Lower leg skin (tissue), 4 donors: ENCODE results near the gene TTC13. TPM values are rescaled to one million over a fixed set of nuclear protein-coding genes. Genes with fewer than 3 reads are reported as not detected.

Experiments used
- DNase-seq, 2 donors: peaks; one replicate each; pipeline ENCODE4 v3.0.0-alpha.2; 2019; ENCODE audit warnings: low spot score in 2 of 2
- H3K4me3 ChIP-seq: fragments of 200-600 bp; sonication (generic); 2 replicates; pipeline ENCODE4 v1.5.1; 2017; ENCODE audit warnings: mild to moderate bottlenecking, low read depth; ENCODE audit not compliant: poor library complexity, severe bottlenecking
- POLR2A ChIP-seq, 2 donors: fragments of 450-650 bp; IDR thresholded peaks; one replicate each; pipeline ENCODE4 v1.6.1; 2016 to 2017; ENCODE audit warnings: antibody characterized with exemption in 2 of 2, mild to moderate bottlenecking in 1 of 2, moderate library complexity in 1 of 2
- WGBS, 2 donors: methylation state at CpG; one replicate each; pipeline ENCODE4 v1.1.5; 2018; 5-methylcytosine and 5-hydroxymethylcytosine counted together
- intact Hi-C: fragments of 100-400 bp; cut with DNase I; formaldehyde crosslinking; loops from one replicate; pipeline ENCODE4 v1.15.0; 2023; ENCODE audit warnings: low total_unique reads
- total RNA-seq, 4 donors: library from RNA; depleted of rRNA; stranded (reverse); fragments of >200 nt; gene quantifications; one replicate each; pipeline ENCODE4 v1.1.0, GENCODE V29; 2016
- TF ChIP-seq, protein P1 (sequence below), 3 donors: fragments of 450-650 bp; IDR thresholded peaks; one replicate each; pipeline ENCODE4 v1.5.1; 2016; ENCODE audit warnings: antibody characterized with exemption in 3 of 3, mild to moderate bottlenecking in 3 of 3, moderate library complexity in 2 of 3

The TTC13 gene
- total RNA-seq, 4 donors from 2014 or later: 6.6 to 34.7 (median 24.7) TPM

DNA sequence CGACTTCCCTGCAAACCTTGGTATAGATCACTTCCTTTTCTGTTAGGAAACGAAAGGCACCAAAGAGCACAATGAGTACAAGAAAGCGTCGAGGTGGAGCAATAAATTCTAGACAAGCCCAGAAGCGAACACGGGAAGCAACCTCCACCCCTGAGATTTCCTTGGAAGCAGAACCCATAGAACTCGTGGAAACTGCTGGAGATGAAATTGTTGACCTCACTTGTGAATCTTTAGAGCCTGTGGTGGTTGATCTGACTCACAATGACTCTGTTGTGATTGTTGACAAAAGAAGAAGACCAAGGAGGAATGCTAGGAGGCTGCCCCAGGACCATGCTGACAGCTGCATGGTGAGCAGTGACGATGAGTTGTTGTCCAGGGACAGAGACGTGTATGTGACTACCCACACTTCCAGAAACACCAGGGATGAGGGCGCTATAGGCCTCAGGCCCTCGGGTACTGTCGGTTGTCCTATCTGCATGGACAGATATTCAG, 42.9 kb upstream of the TTC13 start:
- intact Hi-C loops: no loop called here
- no peak for TF ChIP-seq POLR2A (IDR thresholded peaks at IDR 0.05)
- TF ChIP-seq, protein P1, sequence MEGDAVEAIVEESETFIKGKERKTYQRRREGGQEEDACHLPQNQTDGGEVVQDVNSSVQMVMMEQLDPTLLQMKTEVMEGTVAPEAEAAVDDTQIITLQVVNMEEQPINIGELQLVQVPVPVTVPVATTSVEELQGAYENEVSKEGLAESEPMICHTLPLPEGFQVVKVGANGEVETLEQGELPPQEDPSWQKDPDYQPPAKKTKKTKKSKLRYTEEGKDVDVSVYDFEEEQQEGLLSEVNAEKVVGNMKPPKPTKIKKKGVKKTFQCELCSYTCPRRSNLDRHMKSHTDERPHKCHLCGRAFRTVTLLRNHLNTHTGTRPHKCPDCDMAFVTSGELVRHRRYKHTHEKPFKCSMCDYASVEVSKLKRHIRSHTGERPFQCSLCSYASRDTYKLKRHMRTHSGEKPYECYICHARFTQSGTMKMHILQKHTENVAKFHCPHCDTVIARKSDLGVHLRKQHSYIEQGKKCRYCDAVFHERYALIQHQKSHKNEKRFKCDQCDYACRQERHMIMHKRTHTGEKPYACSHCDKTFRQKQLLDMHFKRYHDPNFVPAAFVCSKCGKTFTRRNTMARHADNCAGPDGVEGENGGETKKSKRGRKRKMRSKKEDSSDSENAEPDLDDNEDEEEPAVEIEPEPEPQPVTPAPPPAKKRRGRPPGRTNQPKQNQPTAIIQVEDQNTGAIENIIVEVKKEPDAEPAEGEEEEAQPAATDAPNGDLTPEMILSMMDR (IDR thresholded peaks at IDR 0.05): no peak
- WGBS, 2 donors: 82 to 86% methylated on average over 12 of the region's 12 CpGs
- H3K4me3 ChIP-seq: no peak overlapping the region
- peak in 1 of 2 donors; percentile 53 for DNase-seq

GRCh38 chr1:231020816-231021215, 42.2 kb upstream of the TTC13 start:
- H3K4me3 ChIP-seq: no peak overlapping the region
- DNase-seq: peak in 1 of 2 donors; percentile 21
- no peak for TF ChIP-seq POLR2A (IDR thresholded peaks at IDR 0.05)
- TF ChIP-seq, protein P1 (IDR thresholded peaks at IDR 0.05): no peak
- WGBS, 2 donors: 67 to 75% methylated on average over 7 of the region's 7 CpGs
- intact Hi-C loops: no loop called here

- intact Hi-C loops: no loop called here
- peak in 1 of 2 donors; percentile 82 for DNase-seq
- TF ChIP-seq, protein P1 (IDR thresholded peaks at IDR 0.05): no peak
- TF ChIP-seq POLR2A (IDR thresholded peaks at IDR 0.05): no peak
- WGBS, 2 donors: 60 to 66% methylated on average over 14 of the region's 14 CpGs
- H3K4me3 ChIP-seq: no peak overlapping the region
Observed at GRCh38 chr1:231020139-231020601, 41.5 kb upstream of the TTC13 start.

GRCh38 chr1:231019711-231020110, 41.0 kb upstream of the TTC13 start:
- no peak overlapping the region for H3K4me3 ChIP-seq
- 80 to 85% methylated on average over 14 of the region's 14 CpGs for WGBS, 2 donors
- intact Hi-C loops: no loop called here
- peak in 1 of 2 donors; percentile 77 for DNase-seq
- TF ChIP-seq, protein P1 (IDR thresholded peaks at IDR 0.05): no peak
- no peak for TF ChIP-seq POLR2A (IDR thresholded peaks at IDR 0.05)

GRCh38 chr1:231016966-231017365, 38.3 kb upstream of the TTC13 start:
- intact Hi-C loops: no loop called here
- no peak overlapping the region for H3K4me3 ChIP-seq
- whole genome bisulfite sequencing, 2 donors: 51 to 52% methylated on average over 5 of the region's 5 CpGs
- no peak for TF ChIP-seq POLR2A (IDR thresholded peaks at IDR 0.05)
- TF ChIP-seq, protein P1 (IDR thresholded peaks at IDR 0.05): no peak
- no peak for DNase-seq

DNA sequence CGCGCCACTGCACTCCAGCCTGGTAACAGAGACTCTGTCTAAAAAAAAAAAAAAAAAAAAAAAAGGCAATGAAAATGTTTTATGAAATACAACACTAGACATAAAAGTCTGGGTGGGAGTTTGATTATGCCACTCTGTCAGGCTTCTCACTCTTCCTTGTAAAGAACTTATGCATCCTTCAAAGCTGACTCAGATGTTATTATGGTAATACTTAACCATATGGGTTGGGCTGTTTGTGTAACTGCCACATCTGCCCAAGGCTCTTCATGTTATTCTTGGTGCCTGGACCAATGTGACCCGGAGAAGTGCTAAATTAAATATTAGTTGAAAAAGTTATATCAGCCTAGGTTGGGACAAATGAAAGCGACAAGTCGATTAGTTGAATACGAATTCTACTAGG, 37.6 kb upstream of the TTC13 start:
- 55 to 61% methylated on average over 6 of the region's 6 CpGs for WGBS, 2 donors

More for the DNA sequence above, 37.6 kb upstream of the TTC13 start:
- no peak overlapping the region for H3K4me3 ChIP-seq
- no peak for DNase-seq
- intact Hi-C loops: no loop called here
- TF ChIP-seq POLR2A (IDR thresholded peaks at IDR 0.05): no peak
- TF ChIP-seq, protein P1 (IDR thresholded peaks at IDR 0.05): no peak
